HG03039 (cell line): Measurements from ENCODE around the gene MYLK2.
"Not testable (repeated sequence)": the region's sequence is repeated elsewhere in the genome, so short reads cannot be mapped to it uniquely, and the experiment has no call there.

Source experiments
- ATAC-seq: cut with Tn5 transposase; IDR thresholded peaks from one replicate; pipeline ENCODE4 v1.9.1; 2021; ENCODE audit warnings: mild to moderate bottlenecking, moderate library complexity; ENCODE audit not compliant: unreplicated experiment

MYLK2 gene

GRCh38 chr20:31819083-31819784, at the start of gene MYLK2:
TSS of gene MYLK2 (plus strand) at chr20:31819356. CDS start at chr20:31819581, 225 bp downstream.
- no peak for ATAC-seq

GRCh38 chr20:31769681-31770080, 49.5 kb upstream of the MYLK2 start:
- ATAC-seq, result no peak

DNA sequence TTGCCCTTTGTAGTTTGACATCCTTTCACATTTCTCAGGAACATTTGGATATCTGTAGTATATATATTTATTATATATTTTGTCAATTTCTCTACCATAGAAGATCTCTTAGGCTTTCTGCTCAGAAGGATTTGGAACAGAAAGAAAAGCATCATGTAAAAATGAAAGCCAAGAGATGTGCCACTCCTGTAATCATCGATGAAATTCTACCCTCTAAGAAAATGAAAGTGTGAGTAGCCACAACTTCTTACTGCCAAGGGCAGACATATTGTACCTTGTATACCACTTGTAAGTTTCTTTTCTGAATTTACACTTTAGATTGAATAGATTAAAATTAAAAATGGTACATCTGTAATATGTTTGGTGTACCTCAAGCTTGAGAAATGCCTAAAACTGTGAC, 48.9 kb upstream of the MYLK2 start:
- ATAC-seq, result no peak

DNA sequence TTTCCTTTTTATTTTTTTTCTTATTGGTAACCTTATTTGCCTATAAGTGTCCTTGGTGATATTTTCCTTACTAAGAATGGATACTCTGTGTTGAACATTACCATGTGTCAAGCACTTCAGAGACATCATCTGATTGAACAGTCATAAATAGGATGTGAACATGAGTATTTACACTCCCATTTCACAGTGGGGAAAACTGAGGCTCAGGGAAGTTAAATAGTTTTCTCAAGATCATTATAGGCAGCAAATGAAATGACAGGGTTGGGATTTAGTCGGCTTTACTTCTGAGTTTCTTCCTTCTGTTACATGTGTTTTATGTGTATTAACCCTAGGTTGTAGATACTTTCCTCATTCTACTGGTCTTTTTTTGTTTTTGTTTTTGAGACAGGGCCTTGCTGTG, 44.7 kb upstream of the MYLK2 start:
- ATAC-seq, result no peak

- ATAC-seq, result no peak
These were observed 38.3 kb upstream of the MYLK2 start for GRCh38 chr20:31780839-31781238.

DNA sequence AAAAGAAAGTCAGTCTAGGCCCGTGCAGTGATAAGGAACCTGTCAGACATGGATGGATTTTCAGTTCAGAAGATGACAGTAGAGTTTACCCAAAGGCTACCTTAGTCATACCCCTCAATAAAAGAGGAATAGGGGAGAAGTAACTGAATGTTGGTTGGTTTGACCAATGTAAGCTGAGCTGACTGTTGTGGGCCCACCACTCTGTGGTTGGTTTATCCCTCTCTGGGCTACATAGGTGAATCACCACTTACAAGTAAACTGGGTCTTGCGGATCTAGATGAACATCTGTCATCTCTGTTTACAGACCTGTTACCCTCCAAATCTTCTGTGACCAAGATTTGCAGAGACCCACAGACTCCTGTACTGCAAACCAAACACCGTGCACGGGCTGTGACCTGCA, 37.2 kb upstream of the MYLK2 start:
- no peak for ATAC-seq

GRCh38 chr20:31784354-31785044, 34.7 kb upstream of the MYLK2 start:
- no peak for ATAC-seq

GRCh38 chr20:31785089-31785488, 34.1 kb upstream of the MYLK2 start:
- ATAC-seq, result no peak

DNA sequence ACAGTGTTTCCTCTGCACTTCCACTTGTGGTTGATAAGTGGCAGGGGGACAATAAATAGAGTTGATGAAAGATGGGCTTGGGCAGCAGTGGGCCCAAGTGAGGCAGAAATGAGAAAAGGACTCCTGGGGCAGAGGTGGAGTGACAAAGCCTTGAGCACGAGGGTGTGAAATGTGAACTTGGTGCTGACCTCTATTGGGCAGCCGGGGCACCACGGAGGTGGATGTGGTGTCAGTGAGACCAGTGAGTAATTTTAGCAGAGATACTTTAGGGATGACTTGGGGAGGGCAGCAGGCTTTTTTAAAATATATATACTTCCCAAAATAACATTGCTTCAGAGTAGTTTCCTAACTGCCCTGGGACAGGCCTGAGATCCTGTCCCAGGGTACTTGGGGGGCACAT, 30.6 kb upstream of the MYLK2 start:
- ATAC-seq, result no peak

DNA sequence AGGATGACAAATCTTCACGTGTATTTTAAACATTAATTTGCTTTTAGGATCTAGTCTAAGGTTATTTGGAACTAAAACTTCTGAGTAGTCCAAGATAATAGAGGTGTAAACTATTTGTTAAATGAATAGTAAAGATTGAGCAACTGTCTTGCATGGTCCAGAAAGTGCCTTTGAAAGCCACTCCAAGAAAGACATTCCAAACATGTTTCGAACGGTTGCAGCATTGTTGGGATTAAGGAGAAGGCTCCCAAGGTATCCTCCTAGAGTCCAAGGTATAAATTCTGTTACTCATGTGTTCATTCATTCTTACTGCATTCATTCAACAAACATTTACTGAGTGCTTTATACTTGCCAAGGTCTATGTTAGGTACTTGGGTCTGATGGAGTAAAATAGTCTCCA, 28.8 kb upstream of the MYLK2 start:
- ATAC-seq, result no peak

DNA sequence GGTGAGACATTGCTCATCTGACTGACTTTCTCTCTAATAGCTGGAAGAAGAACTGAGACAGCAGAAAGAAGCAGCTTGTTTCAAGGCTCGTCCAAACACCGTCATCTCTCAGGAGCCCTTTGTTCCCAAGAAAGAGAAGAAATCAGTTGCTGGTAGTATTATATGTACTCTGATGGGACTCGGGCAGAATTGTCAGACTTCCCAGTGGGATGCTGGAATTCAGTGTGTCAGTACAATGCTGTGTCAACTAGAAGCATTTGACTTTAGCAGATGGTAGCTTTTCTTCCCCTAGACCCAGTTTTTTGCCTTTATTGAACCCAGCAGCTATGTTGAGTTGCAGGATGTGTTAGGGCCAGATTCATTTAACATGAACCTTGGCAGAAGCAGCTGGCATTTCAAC, 21.8 kb upstream of the MYLK2 start:
- no peak for ATAC-seq

DNA sequence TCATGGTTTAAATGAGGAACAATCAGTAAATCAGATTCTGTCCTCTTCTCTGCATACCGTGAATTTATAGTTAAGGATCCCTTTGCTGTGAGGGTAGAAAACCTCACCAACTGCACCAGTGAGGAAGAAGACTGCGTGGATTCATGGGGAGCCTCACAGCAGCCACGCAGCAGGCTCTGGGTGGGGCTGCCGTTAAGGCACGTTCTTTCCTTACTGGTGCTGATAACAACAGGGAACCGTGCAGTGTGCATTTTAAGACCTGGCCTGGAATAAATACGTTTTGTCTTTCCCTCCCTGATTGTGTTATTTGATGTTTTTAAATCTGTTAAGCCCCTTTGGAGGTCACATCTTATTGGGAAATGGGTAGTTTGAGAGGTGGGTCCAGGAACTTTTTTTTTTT, 17.6 kb upstream of the MYLK2 start:
- ATAC-seq, result no peak

GRCh38 chr20:31803552-31804291, 15.4 kb upstream of the MYLK2 start:
- no peak for ATAC-seq

DNA sequence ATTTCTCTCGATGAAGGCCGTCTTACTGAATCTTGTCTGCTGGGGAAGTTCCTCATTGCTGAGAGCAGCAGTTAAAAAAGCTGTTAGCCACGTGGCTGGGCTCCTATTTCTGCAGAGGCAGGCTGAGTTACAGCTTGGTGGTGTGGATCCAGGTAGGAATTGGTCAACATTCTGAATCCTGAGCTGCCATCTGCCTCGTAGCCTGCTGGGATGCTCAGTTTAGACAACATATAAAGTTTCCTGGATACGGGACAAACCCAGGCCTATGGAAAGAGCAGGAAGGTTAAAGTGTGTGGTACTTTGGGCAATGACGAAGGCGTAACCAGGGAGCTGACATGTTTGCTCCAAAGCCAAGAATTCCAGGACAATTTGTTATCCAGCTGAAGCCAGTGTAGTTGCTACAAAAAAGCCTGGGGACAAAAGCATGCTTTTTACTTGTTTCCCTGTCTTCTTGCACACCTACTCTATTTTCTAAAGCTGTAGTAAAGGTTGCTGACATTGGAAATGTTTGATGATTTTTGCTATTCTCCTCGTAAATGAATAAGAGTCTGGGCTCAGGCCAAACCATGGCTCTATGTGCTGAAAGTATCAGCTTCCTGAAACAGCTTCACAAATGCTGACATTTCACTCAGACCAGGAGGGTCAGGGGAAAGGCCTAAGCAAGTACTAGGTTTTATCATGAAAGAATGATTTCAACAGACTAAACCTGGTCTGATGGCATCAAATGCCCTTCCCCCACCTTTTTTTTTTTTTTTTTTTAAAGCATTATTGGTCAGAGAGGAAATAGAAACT, 12.4 kb upstream of the MYLK2 start:
- no peak for ATAC-seq

DNA sequence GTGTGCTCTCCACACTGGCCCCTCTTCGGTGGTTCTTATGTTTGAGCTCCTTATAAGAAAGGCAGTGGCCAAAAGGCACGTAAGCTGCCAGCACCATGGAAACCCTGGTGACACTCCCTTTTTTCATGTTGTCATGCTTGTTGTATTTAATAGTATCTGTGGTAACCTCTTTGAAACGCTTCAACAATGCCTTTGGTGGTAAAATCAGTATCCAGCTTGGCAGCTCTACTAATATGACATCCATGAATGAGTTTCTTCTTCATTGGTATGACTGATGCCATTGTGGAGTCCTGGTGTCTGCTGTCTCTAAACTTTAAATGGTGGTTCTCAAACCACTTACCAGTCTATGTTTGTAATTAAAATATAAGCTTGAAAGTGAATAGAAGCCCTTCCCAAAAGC, 10.7 kb upstream of the MYLK2 start:
- ATAC-seq, result no peak

DNA sequence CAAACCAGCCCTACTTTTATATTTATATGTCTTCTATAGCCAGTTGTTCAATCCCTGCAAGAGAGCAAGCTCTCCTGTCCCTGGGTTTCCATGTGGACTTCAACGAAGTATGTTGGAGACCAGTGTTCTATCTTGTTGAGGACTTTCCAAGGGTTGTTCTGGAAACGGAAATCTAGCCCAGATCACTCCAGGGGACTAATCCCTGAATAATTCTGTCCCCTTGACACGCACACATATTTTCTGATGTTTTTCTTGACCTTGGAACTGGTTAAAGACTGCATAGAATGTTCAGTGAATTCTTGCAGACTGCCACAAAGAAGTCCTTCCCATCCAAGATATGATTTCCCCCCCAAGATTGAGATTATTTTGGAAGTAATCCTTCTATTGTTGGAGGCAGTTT, 9.5 kb upstream of the MYLK2 start:
- no peak for ATAC-seq

DNA sequence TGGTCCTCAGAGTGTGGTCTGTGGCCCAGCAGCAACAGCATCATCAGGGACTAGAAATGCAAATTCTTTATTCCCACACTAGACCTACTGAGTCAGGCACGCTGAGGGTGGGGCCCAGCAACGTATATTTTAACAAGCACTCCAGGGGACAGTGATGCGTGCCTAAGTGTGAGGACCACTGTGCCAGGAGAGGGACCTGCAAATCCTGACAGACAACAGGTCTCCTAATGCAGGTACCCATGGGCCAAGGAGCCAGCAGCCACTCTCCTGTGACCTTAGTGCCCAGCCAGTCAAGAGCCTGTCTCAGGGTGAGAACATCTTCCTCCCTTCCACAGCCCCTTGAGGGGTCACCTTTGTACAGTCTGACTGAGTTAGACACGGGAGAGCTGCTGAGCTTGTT, 8.0 kb upstream of the MYLK2 start:
- ATAC-seq, result no peak

DNA sequence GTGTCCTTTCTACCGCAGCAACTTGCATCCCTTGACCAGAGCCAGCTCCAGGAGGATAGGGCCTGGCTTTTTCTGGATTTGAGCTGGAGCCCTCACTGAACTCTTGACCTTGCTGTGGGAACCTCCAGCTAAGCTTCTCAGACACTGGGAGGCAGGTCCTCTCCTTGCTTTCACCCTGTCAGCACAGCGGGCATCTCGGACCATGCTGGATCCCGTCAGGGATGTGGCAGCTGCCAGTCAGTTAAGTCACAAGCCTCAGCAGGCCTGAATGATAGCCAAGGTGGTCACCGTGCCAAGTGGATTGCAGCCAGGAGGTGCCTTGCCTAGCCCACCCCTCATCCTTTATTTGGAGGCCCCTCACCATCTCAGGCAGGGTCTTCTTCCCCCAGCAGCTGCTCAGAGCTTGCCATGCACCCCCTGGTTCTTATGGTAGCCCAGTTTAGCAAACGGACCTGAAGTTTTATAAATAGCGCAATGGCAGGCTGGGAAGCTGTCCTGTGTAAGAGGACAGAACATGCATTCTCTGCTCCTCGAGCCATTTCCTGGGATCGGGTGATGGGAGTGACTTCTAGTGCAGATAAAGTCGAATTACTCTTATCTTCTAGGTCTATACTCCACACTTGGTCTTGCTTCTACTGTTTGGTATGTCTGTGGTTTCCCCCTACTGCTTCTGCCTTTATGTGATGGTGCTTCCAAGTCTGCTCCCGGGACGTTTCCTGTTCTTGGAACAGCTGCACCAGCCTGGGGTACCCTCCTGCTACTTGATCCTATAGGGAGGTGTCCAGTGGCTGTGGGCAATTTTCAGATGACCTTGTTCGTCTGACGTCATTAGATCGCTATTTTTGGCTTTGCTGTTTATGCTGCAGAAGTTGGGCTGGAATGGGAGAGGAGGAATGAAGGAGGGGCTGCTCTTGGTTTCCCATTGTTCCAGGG, 7.1 kb upstream of the MYLK2 start:
- no peak for ATAC-seq

DNA sequence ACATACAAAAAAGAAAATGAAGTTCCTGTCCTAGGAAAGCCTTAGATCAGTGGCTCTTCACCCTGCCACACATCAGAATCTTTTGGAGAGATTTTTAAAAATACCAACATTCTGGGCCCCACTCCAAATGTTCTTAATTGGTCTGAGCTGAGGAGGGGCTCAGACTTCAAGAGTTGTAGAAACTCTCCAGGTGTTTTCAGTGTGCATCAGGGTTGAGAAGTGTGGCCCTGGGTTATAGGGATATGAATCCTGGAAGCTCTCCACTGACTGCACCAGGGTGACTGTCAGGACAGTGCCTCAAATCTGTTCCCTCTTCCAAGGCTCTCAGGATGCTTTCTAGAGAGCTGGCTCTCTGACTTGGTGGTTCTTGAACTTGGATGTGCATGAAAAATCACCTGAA, 5.5 kb upstream of the MYLK2 start:
- ATAC-seq, result no peak

- ATAC-seq, result not testable (repeated sequence)
These were observed 5.0 kb upstream of the MYLK2 start for GRCh38 chr20:31814142-31814541.
